Measurements from ENCODE around the gene MED13L. TPM values are rescaled to one million over a fixed set of nuclear protein-coding genes. Genes with fewer than 3 reads are reported as not detected.
A peak's percentile ranks its signal among the peaks of the same experiment; 100 is the strongest.
"Not testable (repeated sequence)": the region's sequence is repeated elsewhere in the genome, so short reads cannot be mapped to it uniquely, and the experiment has no call there.

The MED13L gene
- total and polyA plus RNA-seq, 11 donors: 12.2 to 84.1 (median 60.2) TPM

GRCh38 chr12:116236148-116236731 is 41.3 kb downstream of the MED13L start:
- no peaks in the 10 kb centered on the region for H3K9me3 ChIP-seq
- H3K36me3 ChIP-seq: no peaks in the 10 kb centered on the region
- ATAC-seq (peak; percentile 25 to 84 (median 64)), DNase-seq (peak in 4 of 5 donors; percentile 42 to 50 (median 46))
- H3K27ac ChIP-seq: peak overlapping the region in 3 of 12 donors; percentile 14 to 18 (median 15)
- peaks cover 0 to 60% (median 37%) of the 10 kb centered on the region in 12 donors for H3K4me1 ChIP-seq
- intact Hi-C loops (cut with DNase I): loop anchor here in 9 of 10 donors (2.0 to 10.0 kb wide), 8 partner anchors 36 to 469 kb away; no protein-coding TSS in a partner anchor
- TF ChIP-seq, protein P1, sequence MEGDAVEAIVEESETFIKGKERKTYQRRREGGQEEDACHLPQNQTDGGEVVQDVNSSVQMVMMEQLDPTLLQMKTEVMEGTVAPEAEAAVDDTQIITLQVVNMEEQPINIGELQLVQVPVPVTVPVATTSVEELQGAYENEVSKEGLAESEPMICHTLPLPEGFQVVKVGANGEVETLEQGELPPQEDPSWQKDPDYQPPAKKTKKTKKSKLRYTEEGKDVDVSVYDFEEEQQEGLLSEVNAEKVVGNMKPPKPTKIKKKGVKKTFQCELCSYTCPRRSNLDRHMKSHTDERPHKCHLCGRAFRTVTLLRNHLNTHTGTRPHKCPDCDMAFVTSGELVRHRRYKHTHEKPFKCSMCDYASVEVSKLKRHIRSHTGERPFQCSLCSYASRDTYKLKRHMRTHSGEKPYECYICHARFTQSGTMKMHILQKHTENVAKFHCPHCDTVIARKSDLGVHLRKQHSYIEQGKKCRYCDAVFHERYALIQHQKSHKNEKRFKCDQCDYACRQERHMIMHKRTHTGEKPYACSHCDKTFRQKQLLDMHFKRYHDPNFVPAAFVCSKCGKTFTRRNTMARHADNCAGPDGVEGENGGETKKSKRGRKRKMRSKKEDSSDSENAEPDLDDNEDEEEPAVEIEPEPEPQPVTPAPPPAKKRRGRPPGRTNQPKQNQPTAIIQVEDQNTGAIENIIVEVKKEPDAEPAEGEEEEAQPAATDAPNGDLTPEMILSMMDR (IDR thresholded peaks at IDR 0.05): peak; percentile 54 to 85 (median 74)
- no peak for TF ChIP-seq POLR2A (IDR thresholded peaks at IDR 0.05)
- 5 to 9% (median 8%) methylated on average over 3 of the region's 3 CpGs for WGBS, 4 donors
- H3K4me3 ChIP-seq: no peak overlapping the region
- no peaks in the 10 kb centered on the region for H3K27me3 ChIP-seq

DNA sequence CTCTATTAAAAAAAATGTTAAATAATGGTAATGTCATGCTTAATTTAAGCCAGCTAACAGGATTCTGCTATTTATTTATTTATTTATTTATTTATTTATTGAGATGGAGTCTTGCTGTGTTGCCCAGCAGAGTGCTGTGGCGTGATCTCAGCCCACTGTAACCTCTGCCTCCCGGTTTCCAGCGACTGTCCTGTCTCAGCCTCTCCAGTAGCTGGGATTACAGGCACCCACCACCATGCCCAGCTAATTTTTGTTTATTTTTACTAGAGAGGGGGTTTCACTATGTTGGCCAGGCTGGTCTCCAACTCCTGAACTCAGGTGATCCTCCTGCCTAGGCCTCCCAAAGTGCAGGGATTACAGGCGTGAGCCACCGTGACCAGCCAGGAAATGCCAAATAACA is 43.3 kb downstream of the MED13L start:
- not testable (repeated sequence) for H3K36me3 ChIP-seq, ATAC-seq, H3K9me3 ChIP-seq, H3K27ac ChIP-seq, DNase-seq, H3K27me3 ChIP-seq, H3K4me3 ChIP-seq
- peaks cover 0 to 50% (median 34%) of the 10 kb centered on the region in 12 donors for H3K4me1 ChIP-seq
- intact Hi-C loops (cut with DNase I): loop anchor here in 6 of 10 donors (2.0 to 10.0 kb wide), 5 partner anchors 89 to 471 kb away; no protein-coding TSS in a partner anchor
- WGBS, 4 donors: 97 to 99% (median 98%) methylated on average over 5 of the region's 5 CpGs

GRCh38 chr12:116233669-116234068 is 43.8 kb downstream of the MED13L start:
- ATAC-seq (no peak), DNase-seq (no peak)
- Histone ChIP-seq H3K4me3 (no peak overlapping the region), H3K9me3 (no peaks in the 10 kb centered on the region), H3K4me1 (peaks cover 0 to 50% (median 31%) of the 10 kb centered on the region in 12 donors), H3K27ac (no peak overlapping the region), H3K36me3 (peaks cover 0 to 9% (median 0%) of the 10 kb centered on the region in 9 donors), H3K27me3 (no peaks in the 10 kb centered on the region)
- intact Hi-C loops (cut with DNase I): loop anchor here in 6 of 10 donors (2.0 to 10.0 kb wide), 5 partner anchors 89 to 471 kb away; no protein-coding TSS in a partner anchor
- TF ChIP-seq POLR2A (IDR thresholded peaks at IDR 0.05): no peak
- TF ChIP-seq, protein P1 (IDR thresholded peaks at IDR 0.05): no peak
- 86 to 93% (median 92%) methylated on average over 3 of the region's 3 CpGs for WGBS, 4 donors

DNA sequence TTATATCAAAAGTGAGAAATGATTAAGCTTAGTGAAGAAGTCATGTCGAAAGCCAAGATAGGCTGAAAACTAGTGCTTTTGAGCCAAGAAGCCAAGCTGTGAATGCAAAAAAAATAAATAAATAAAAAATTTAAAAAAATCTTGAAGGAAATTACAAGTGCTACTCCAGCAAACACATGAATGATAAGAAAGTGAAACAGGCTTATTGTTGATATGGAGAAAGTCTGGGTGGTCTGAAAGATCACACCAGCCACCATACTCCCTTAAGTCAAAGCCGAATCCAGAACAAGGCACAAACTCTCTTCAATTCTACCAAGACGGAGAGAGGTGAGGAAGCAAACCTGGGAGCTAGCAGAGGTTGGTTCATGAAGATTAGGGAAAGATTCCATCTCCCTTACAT is 49.7 kb downstream of the MED13L start:
- H3K27me3 ChIP-seq: no peaks in the 10 kb centered on the region
- no peak overlapping the region for H3K27ac ChIP-seq
- ATAC-seq: no peak
- peaks cover 0 to 9% (median 0%) of the 10 kb centered on the region in 9 donors for H3K36me3 ChIP-seq
- intact Hi-C loops (cut with DNase I): no loop called here
- no peaks in the 10 kb centered on the region for H3K9me3 ChIP-seq
- TF ChIP-seq, protein P1 (IDR thresholded peaks at IDR 0.05): no peak
- TF ChIP-seq POLR2A (IDR thresholded peaks at IDR 0.05): no peak
- peaks cover 0 to 39% (median 9%) of the 10 kb centered on the region in 12 donors for H3K4me1 ChIP-seq
- DNase-seq: no peak
- WGBS, 4 donors: 84 to 91% (median 85%) methylated on average over 3 of the region's 3 CpGs
- H3K4me3 ChIP-seq: no peak overlapping the region

Data from heart left ventricle (tissue), 16 donors.